ENCODE data around the gene CDKN2A.

DNA sequence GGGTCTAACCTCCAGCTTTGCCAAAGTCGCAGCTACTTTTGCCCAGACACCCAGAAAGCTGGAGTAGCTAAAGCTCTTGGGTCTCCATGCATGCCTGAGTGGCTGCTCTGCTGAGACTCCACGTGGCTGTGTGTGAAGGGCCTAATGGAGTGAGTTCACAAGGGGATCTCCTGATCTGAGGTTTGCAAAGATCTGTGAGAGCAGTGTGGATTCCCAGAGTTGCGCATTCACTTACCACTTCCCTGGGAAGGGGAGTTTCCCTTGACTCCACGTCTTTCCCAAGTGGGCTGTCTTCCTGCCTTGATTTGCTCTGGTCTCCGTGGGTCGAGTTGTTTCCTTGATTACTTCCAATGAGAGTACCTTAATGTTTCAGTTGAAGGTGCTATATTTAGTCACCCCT, 32.5 kb upstream of the CDKN2A start:
- TF ChIP-seq, protein P1, sequence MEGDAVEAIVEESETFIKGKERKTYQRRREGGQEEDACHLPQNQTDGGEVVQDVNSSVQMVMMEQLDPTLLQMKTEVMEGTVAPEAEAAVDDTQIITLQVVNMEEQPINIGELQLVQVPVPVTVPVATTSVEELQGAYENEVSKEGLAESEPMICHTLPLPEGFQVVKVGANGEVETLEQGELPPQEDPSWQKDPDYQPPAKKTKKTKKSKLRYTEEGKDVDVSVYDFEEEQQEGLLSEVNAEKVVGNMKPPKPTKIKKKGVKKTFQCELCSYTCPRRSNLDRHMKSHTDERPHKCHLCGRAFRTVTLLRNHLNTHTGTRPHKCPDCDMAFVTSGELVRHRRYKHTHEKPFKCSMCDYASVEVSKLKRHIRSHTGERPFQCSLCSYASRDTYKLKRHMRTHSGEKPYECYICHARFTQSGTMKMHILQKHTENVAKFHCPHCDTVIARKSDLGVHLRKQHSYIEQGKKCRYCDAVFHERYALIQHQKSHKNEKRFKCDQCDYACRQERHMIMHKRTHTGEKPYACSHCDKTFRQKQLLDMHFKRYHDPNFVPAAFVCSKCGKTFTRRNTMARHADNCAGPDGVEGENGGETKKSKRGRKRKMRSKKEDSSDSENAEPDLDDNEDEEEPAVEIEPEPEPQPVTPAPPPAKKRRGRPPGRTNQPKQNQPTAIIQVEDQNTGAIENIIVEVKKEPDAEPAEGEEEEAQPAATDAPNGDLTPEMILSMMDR (IDR thresholded peaks at IDR 0.05) = no peak
- TF ChIP-seq EZH2 (IDR thresholded peaks at IDR 0.05; ENCODE audit: borderline replicate concordance, insufficient read depth, low read depth, low read length, poor library complexity, severe bottlenecking) = no peak
